HG02840 (cell line): ENCODE measurements around the gene FLT1.

Experiments
- ATAC-seq: cut with Tn5 transposase; IDR thresholded peaks from one replicate; pipeline ENCODE4 v1.9.1; 2021; ENCODE audit warnings: mild to moderate bottlenecking, moderate library complexity, moderate number of reproducible peaks; ENCODE audit not compliant: unreplicated experiment, low FRiP score

The FLT1 gene

DNA sequence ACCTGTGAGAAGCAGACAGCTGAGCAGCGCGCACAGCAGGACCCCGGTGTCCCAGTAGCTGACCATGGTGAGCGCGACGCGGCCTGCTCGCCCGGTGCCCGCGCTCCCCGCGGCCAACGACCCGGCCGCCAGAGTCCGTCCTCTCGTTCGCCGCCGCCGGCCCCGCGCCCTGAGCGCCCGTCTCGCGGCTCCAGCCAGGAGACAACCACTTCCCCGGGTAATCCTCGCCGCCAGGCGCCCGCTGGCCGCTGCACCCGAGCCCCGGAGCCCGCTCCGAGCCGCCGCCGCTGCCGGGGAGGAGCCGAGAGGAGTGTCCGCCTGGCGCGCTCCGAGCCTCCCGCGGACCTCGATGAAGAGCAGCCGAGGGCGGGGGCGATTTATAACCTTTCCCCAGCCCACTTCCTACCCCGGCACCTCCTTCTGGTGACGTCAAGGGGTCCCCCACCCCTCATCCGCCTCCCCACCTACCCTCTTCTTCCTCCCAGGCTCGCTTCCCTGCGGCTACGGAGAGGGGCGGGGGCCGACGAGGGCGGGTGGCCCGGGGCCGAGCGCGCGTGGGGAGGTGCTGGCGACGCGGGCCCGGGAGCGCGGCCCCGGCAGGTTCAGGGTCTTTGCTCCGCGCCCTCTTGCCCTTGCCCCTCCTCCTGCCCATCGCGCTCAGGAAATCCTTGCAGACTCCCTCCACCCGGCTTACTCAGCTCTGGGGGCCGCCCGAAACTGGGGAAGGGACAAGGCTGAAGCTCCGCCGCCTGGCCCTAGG, at the start of gene FLT1:
Gene FLT1 (minus strand): TSS at position 351 of the 760 bp plus-strand sequence. CDS start 285 bp downstream, at position 66.
- ATAC-seq, result no peak

GRCh38 chr13:28544026-28544425, 49.1 kb upstream of the FLT1 start:
- no peak for ATAC-seq

- no peak for ATAC-seq
Measured at GRCh38 chr13:28542804-28543203, 47.9 kb upstream of the FLT1 start.

- no peak for ATAC-seq
Measured at GRCh38 chr13:28541966-28542365, 47.0 kb upstream of the FLT1 start.

DNA sequence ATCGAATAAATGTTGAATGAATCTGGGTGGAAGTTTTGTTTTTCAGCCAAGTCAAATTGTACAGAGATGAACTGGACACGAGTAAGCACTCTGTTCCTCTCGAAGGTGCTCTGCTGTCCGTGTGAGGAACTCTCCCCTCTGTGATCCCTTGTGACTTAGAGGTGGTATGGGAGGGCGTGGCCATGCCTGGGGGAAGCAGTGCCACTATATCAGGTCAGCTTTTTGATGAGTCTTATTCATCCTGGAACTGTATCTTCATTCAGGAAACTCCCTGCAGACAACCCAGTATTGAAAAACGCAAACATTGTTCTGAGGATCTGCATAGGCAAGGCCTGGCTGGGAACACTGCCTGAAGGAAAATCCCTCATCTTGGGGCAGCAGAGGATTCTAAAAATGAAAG, 45.7 kb upstream of the FLT1 start:
- ATAC-seq, result no peak

DNA sequence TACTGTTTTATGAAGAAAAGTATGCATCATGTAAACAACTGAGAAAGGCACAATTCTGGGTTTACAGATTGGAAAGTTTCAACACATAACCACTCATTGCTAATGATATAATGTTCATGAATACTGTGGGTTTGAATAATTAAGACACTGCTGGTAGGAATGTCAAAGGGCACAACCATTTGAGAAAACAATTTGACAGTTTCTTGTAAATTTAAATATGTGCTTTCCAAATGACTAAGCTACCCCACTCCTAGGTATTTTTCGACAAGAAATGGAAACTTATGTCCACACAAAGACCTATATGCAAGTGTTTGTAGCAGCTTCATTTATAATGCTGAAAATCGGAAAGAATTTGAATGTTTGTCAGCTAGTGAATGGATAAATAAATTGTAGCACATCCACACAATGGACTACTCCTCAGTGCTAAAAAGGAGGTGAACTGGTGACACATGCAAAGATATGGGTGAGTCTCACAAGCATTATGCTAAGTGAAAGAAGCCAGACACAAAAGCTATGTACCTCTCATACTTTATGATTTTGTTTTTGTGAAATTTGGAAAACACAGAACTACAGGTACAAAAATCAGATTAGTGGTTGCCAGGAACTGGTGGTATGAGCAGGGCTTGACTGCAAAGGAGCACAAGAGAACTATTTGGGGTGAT, 44.8 kb upstream of the FLT1 start:
- ATAC-seq, result no peak

DNA sequence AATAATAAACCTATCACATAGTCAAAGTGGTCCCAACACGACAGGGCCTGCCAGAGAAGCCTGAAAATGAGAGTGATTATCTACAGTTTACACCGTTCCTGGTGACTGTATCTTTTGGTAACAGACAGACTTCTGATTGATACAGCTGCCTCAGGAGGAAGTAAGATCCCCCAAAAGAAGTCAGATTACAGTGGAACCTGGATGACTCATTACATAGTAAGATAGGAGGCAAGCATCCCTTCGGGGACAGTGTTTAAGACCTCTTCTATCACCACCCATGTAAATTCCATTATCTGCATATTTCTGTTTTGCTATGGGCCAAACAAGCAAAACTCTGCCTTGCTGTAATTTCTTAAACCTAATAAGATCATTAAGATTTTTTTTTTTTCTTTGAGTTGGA, 44.0 kb upstream of the FLT1 start:
- no peak for ATAC-seq

- no peak for ATAC-seq
Measured at GRCh38 chr13:28537171-28537570, 42.2 kb upstream of the FLT1 start.

DNA sequence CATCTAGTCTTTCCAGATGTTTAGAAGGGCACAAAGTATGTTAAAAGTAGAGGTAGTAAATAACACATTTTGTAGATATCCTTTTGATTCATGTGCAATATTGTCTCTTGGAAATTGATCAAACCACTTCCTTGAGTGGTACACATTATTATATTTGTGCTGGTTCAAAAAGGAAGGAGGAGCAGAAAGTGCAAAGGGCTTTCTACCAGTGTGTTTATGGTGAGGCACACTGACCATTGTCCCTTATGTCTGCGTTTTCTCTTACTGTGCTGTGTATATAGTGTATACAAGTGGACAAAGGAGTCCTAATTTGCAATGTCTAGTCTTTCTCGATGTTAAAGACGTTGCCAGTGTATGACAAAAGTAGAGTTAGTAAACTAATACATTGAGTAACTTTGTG, 41.4 kb upstream of the FLT1 start:
- ATAC-seq, result no peak

DNA sequence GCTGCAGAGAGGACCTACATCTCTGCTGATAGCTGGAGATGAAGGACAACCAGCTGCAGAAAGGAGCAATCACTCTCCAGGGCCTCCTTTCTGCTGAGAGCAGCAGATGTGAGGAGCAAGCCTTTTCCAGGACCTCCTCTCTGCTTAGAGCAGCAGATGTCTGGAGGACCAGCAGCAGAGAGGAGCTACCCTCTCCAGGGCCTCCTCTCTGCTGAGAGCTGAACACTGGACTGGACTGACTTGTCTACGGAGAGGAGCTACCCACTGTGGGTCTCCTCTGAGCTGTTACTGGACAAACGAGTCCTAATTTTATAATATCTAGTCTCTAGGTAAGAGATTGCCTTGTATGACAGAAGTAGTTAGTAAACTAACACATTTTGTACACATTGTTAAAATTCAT, 40.8 kb upstream of the FLT1 start:
- ATAC-seq, result no peak

DNA sequence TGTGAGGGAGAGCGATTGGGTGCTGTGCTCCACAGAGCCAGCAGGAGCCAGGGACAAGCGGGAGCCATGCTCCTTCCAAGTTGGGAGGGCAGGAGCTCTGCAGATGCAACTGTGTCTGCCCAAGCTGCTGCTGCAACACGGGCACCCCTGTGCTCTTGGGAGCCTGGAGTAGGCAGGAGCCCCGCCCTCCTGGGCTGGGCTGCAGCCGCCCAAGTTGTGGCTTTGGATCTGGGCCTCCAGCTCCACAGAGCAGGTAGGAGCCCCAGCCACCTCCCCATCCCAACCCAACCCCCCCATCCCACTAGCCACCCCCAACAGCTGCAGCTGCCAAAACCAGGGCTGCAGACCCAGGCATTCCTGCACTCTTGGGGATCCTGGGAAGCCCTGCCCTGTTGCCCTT, 39.9 kb upstream of the FLT1 start:
- ATAC-seq, result no peak

DNA sequence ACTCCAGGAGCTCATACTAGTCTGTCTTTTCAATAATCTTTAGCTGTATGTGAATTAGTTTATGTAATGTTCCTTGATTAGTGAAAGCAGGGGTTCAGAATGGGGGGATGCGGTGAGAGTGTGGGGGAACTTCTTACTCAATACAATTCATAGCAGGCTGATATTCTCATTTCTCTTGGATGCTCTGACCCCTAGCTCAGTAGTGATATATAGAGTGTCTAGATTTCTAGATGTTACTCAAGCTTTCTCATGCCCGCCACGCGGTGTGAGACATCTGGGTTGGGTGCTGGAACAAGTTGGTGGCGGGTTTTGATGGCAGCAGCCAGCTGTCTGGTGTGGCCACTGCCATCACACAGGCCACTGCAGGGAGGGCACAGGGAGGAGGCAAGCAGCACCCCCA, 39.3 kb upstream of the FLT1 start:
- ATAC-seq, result no peak

DNA sequence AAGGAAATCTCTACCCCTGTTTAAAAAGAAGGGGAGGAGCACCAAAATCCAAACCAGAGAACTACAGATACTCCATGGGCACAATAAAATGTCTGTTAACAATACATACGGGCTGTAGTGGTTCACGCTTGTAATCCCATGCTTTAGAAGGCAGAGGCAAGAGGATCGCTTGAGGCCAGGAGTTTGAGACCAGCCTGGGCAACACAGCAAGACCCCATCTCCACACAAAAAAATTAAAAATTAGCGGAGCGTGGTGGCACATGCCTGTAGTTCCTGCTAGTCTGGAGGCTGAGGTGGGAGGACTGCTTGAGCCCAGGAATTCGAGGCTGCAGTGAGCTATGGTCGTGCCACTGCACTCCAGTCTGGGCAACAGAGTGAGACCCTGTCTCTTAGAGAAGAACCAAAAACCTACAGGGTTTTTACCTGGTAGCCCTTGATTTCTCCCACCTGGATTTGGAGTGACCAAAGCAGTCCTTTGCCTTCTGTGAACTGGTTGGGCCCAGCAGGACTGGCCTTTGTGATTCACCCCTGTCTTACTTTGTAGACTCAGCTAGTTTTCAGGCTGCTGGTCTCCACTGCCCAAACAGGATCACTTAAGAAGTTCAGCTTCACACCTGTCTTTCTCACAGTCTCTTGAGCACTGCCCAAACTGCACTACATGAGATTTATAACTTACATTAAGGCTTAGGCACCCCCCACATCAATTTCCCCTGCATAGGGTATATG, 38.7 kb upstream of the FLT1 start:
- ATAC-seq, result no peak

DNA sequence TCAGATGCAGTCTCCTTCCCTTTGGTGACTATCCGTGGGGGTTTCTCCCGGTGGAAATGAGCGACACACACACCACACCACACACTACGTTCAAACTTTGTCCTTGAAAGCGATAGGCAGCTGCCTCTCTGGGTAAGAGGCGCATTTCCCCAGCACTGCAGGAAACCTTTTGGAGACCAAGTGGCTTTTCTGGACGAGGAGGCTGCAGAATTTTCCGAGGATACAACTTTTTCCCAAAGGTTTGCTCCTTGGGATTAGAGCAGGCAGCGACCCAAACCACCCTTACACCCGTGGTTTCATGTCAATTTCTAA, 38.2 kb upstream of the FLT1 start:
- no peak for ATAC-seq

DNA sequence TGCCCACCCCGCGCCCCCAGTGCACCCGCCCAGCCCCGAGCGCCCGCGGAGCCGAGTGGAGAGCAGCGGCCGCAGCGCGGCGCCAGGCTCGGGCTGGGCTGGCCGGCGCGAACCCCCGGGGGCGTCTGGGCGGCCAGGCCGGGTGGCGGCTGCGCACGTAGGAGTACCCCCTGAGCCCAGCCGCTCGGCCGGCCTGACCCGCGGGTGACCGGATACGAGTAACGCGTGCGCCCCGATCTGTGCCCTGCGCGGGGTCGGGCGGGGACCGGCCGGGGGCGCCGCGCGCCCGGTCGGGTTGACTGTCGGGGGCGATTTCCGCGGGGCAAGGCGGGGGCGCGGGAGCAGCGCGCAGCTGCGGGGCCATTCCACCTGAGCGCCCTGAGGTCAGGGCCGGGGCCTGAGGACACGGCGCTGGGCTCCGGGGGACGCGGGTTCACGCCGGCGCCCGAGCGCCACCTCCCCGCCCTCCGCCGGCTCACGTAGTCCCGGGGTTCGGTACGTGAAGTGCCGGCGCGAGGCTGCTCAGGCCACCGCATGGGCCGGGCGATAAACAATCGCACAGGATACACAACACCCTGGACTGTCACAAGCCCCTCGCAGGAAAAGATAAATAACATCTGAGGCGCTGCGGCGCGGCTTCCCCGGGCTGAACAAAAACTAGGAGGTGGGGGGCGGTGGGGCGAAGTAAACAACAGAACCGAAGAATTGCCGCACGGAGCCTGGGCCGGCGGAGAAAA, 37.6 kb upstream of the FLT1 start:
- ATAC-seq, result no peak

DNA sequence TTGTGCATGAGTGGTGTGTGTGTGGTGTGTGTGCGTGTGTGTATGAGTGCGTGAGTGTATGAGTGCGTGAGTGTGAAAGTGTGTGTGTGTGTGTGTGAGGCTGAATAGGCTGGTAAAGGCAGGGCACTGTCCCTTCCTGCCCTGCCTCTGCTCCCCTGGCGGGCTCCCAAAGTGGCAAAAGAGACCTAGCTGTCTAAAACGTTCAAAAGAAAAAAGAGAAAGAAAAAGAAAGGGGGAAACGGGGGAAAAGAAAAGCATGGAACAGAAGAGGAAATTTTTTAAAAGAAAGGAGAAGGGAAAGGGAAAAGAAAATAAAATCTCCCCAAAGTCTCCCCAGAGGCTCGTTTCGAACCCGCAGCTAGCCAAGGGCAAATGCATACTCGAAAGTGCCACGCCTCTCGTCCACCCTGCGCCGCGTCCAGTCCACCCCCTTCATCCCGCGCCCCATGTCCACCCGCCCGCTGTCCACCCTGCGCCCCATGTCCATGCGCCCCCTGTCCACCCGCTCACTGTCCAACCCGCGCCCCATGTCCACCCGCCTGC, 37.0 kb upstream of the FLT1 start:
- no peak for ATAC-seq

GRCh38 chr13:28531077-28531844, 36.3 kb upstream of the FLT1 start:
- no peak for ATAC-seq

- no peak for ATAC-seq
Measured at GRCh38 chr13:28530729-28531076, 35.8 kb upstream of the FLT1 start.

GRCh38 chr13:28529836-28530235, 34.9 kb upstream of the FLT1 start:
- no peak for ATAC-seq

DNA sequence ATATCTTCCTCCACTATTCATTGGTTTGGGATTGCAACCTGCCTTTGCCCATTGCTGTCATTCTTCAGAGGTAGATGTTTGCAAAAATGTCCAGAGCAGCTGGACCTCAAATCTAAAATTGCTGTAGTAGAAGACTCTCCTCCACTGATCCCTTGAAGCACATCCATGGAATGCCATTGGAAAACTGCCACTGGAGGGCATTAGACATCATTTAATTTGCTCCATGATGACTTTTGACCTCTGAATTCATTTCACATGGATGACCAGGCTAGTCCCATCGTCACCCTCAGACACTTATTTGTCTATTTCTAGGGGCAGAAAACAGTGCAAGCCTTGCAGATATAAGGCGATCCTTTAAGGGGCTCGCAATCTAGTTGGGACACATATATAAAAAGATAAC, 33.9 kb upstream of the FLT1 start:
- no peak for ATAC-seq
